Panc1 (cell line): ENCODE measurements around the gene AP3S1. TPM values are rescaled to one million over a fixed set of nuclear protein-coding genes. Genes with fewer than 3 reads are reported as not detected.

Experiments
- ATAC-seq: fragments of 200-7000 bp; cut with Tn5 transposase; 2 replicates; pipeline ENCODE4 v1.9.1; 2020; ENCODE audit warnings: mild to moderate bottlenecking, moderate library complexity
- BruUV-seq: library from RNA; stranded (reverse); fragments of 400-500 nt; replicated peaks from 2 replicates; lab custom pipeline; 2021; lab: Mats Ljungman, UMichigan
- CTCF ChIA-PET: fragments of 300-600 bp; sonication (Branson Sonifier 250); formaldehyde crosslinking; loops from one replicate; lab custom pipeline; 2022; ENCODE audit warnings: antibody characterized with exemption; lab: Charles Lee
- POLR2A ChIA-PET: fragments of 300-600 bp; sonication (Branson Sonifier 250); formaldehyde crosslinking; loops from one replicate; lab custom pipeline; 2022; ENCODE audit warnings: antibody characterized with exemption; lab: Charles Lee
- DNase-seq: peaks from one replicate; pipeline ENCODE4 v3.0.0-alpha.2; 2010; ENCODE audit warnings: low read depth, low spot score
- H3K27ac ChIP-seq: 2 replicates; pipeline ENCODE4 v1.5.1; 2011; ENCODE audit warnings: mild to moderate bottlenecking, low read length, inconsistent platforms
- H3K27me3 ChIP-seq: fragments of 200-500 bp; sonication (Bioruptor generic); 2 replicates; pipeline ENCODE4 v1.6.0; 2014; ENCODE audit warnings: low read length, inconsistent platforms; ENCODE audit not compliant: control insufficient read depth, insufficient read depth
- H3K36me3 ChIP-seq: fragments of 200-500 bp; sonication (Bioruptor generic); 2 replicates; pipeline ENCODE4 v1.5.1; 2014; ENCODE audit warnings: inconsistent platforms, mild to moderate bottlenecking, low read length, moderate library complexity; ENCODE audit not compliant: control insufficient read depth, insufficient read depth
- H3K4me1 ChIP-seq: 2 replicates; pipeline ENCODE4 v1.5.1; 2011; ENCODE audit warnings: inconsistent platforms, mild to moderate bottlenecking, low read length, moderate library complexity; ENCODE audit not compliant: control insufficient read depth, insufficient read depth
- H3K4me3 ChIP-seq, 2 experiments: 2 replicates each; pipeline ENCODE4 v1.5.1; 2011 to 2012; ENCODE audit warnings: low read depth in 2 of 2, low read length in 2 of 2, mild to moderate bottlenecking in 2 of 2, inconsistent platforms in 1 of 2, moderate library complexity in 1 of 2
- H3K9me3 ChIP-seq: fragments of 200-500 bp; sonication (Bioruptor generic); 2 replicates; pipeline ENCODE4 v1.5.1; 2014; ENCODE audit warnings: low read depth, mild to moderate bottlenecking, inconsistent platforms, low read length, moderate library complexity; ENCODE audit not compliant: control insufficient read depth, insufficient read depth
- CTCF ChIP-seq: fragments of 450-650 bp; IDR thresholded peaks from 2 replicates; pipeline ENCODE4 v1.5.1; 2017; ENCODE audit warnings: mild to moderate bottlenecking
- POLR2AphosphoS5 ChIP-seq: IDR thresholded peaks from 2 replicates; pipeline ENCODE4 v1.6.1; 2012; ENCODE audit warnings: mild to moderate bottlenecking, low read depth, low read length, moderate library complexity
- REST ChIP-seq, 2 experiments: IDR thresholded peaks; 2 replicates each; pipeline ENCODE4 v1.6.1; 2011 to 2012; ENCODE audit warnings: low read depth in 2 of 2, control low read depth in 1 of 2, low read length in 1 of 2, mild to moderate bottlenecking in 1 of 2, moderate library complexity in 1 of 2; ENCODE audit not compliant: insufficient read depth in 1 of 2
- SIN3A ChIP-seq: IDR thresholded peaks from 2 replicates; pipeline ENCODE4 v1.6.1; 2012; ENCODE audit warnings: low read depth, mild to moderate bottlenecking, low read length, moderate library complexity, borderline replicate concordance; ENCODE audit not compliant: insufficient read depth
- TCF7L2 ChIP-seq: IDR thresholded peaks from 2 replicates; pipeline ENCODE4 v1.6.1; 2011; ENCODE audit warnings: mild to moderate bottlenecking, low read depth, low read length, inconsistent platforms
- in situ Hi-C: cut with HindIII; loops from 2 replicates; pipeline ENCODE4 v1.10.0; 2016; ENCODE audit warnings: low sequenced_read_pairs, low pct_unique_long_range_greater_than_20kb
- intact Hi-C: fragments of 100-400 bp; cut with micrococcal nuclease; formaldehyde crosslinking; loops from one replicate; pipeline ENCODE4 v1.10.0; 2022; ENCODE audit not compliant: unreplicated experiment
- total RNA-seq: library from RNA; stranded (reverse); gene quantifications from one replicate; pipeline ENCODE4 v1.2.1, GENCODE V29; 2021; ENCODE audit not compliant: unreplicated experiment

Gene AP3S1
- total RNA-seq, 1 experiment from 2014 or later, result 88.8 TPM

- DNase-seq (no peak), ATAC-seq (no peak)
- H3K27me3 ChIP-seq, result no peaks in the 10 kb centered on the region
- no peaks in the 10 kb centered on the region for H3K36me3 ChIP-seq
- no TSS peak for BruUV-seq
- H3K4me1 ChIP-seq, result no peaks in the 10 kb centered on the region
- in situ Hi-C loops (no loop called here), intact Hi-C loops (no loop called here)
- no peaks in the 10 kb centered on the region for H3K9me3 ChIP-seq
- H3K27ac ChIP-seq, result no peak overlapping the region
- no peak overlapping the region for H3K4me3 ChIP-seq
- no peak for TF ChIP-seq CTCF
- TF ChIP-seq SIN3A, result no peak
- TF ChIP-seq TCF7L2, result no peak
- no peak for TF ChIP-seq POLR2AphosphoS5
- TF ChIP-seq REST (IDR thresholded peaks at IDR 0.05; ENCODE audit: insufficient read depth in 1 of 2, low read depth in 2 of 2, low read length in 1 of 2), result no peak
- ChIA-PET POLR2A (no interaction called here), CTCF (no interaction called here)
Measured at GRCh38 chr5:115936031-115936430, 94.3 kb downstream of the AP3S1 start.

- no TSS peak for BruUV-seq
Measured at GRCh38 chr5:115939059-115939458, 97.3 kb downstream of the AP3S1 start.

More at GRCh38 chr5:115939059-115939458, 97.3 kb downstream of the AP3S1 start:
- DNase-seq (no peak), ATAC-seq (no peak)
- intact Hi-C loops, result no loop called here
- no peaks in the 10 kb centered on the region for H3K27me3 ChIP-seq
- ChIA-PET CTCF (no interaction called here), POLR2A (no interaction called here)
- no peak overlapping the region for H3K27ac ChIP-seq
- no peak for TF ChIP-seq SIN3A
- TF ChIP-seq TCF7L2, result no peak
- no peak for TF ChIP-seq CTCF
- no peak for TF ChIP-seq REST (IDR thresholded peaks at IDR 0.05; ENCODE audit: insufficient read depth in 1 of 2, low read depth in 2 of 2, low read length in 1 of 2)
- TF ChIP-seq POLR2AphosphoS5, result no peak
- H3K4me1 ChIP-seq, result no peaks in the 10 kb centered on the region
- H3K4me3 ChIP-seq, result no peak overlapping the region
- in situ Hi-C loops, result no loop called here
- no peaks in the 10 kb centered on the region for H3K9me3 ChIP-seq
- H3K36me3 ChIP-seq, result no peaks in the 10 kb centered on the region
